SK-N-SH treated with all-trans-retinoic acid at 6 μM for 48 hours (cell line): Measurements from ENCODE around the gene AKAP8L.

ENCODE experiments used
- ATAC-seq: fragments of 200-7000 bp; cut with Tn5 transposase; 3 replicates; pipeline ENCODE4 v1.9.1; 2020; ENCODE audit warnings: mild to moderate bottlenecking, moderate library complexity
- ARNTL ChIP-seq: fragments of 450-650 bp; formaldehyde crosslinking; IDR thresholded peaks from 2 replicates; pipeline ENCODE4 v1.5.0; 2020; ENCODE audit warnings: low read depth, mild to moderate bottlenecking, moderate library complexity, borderline replicate concordance
- BACH2 ChIP-seq: fragments of 250-450 bp; sonication (Bioruptor Pico); IDR thresholded peaks from 2 replicates; pipeline ENCODE4 v1.9.0; 2021; ENCODE audit warnings: mild to moderate bottlenecking, borderline replicate concordance
- CREB5 ChIP-seq: fragments of 250-450 bp; sonication (Bioruptor Pico); IDR thresholded peaks from 2 replicates; pipeline ENCODE4 v1.5.1; 2020; ENCODE audit warnings: low read depth, mild to moderate bottlenecking, moderate library complexity
- CSDC2 ChIP-seq: fragments of 250-450 bp; sonication (Bioruptor Pico); IDR thresholded peaks from 2 replicates; pipeline ENCODE4 v1.5.0; 2020; ENCODE audit warnings: mild to moderate bottlenecking, moderate library complexity
- CSRNP3 ChIP-seq: fragments of 250-450 bp; sonication (Bioruptor Pico); IDR thresholded peaks from 2 replicates; pipeline ENCODE4 v1.5.1; 2021; ENCODE audit warnings: mild to moderate bottlenecking, moderate library complexity
- ESRRG ChIP-seq: fragments of 250-450 bp; sonication (Bioruptor Pico); IDR thresholded peaks from 2 replicates; pipeline ENCODE4 v1.6.1; 2021; ENCODE audit warnings: mild to moderate bottlenecking
- GLIS3 ChIP-seq: fragments of 250-450 bp; sonication (Bioruptor Pico); IDR thresholded peaks from 2 replicates; pipeline ENCODE4 v1.5.0; 2020; ENCODE audit warnings: mild to moderate bottlenecking, moderate library complexity
- OSR1 ChIP-seq: fragments of 250-450 bp; sonication (Bioruptor Pico); IDR thresholded peaks from 2 replicates; pipeline ENCODE4 v1.8.0; 2022; ENCODE audit warnings: moderate library complexity, mild to moderate bottlenecking, inconsistent platforms
- PATZ1 ChIP-seq: fragments of 250-450 bp; sonication (Bioruptor Pico); IDR thresholded peaks from 2 replicates; pipeline ENCODE4 v1.8.0; 2020; ENCODE audit warnings: mild to moderate bottlenecking, moderate library complexity, borderline replicate concordance
- POU6F1 ChIP-seq: fragments of 250-450 bp; sonication (Bioruptor Pico); IDR thresholded peaks from 2 replicates; pipeline ENCODE4 v1.8.0; 2021; ENCODE audit warnings: low read depth, mild to moderate bottlenecking, moderate library complexity, borderline replicate concordance
- PPARA ChIP-seq: fragments of 250-450 bp; sonication (Bioruptor Pico); IDR thresholded peaks from 2 replicates; pipeline ENCODE4 v1.5.0; 2020; ENCODE audit warnings: mild to moderate bottlenecking, borderline replicate concordance
- RARB ChIP-seq: fragments of 250-450 bp; sonication (Bioruptor Pico); IDR thresholded peaks from 2 replicates; pipeline ENCODE4 v1.8.0; 2021; ENCODE audit warnings: mild to moderate bottlenecking, moderate library complexity
- SNAI2 ChIP-seq: fragments of 250-450 bp; sonication (Bioruptor Pico); IDR thresholded peaks from 2 replicates; pipeline ENCODE4 v1.5.0; 2020; ENCODE audit warnings: mild to moderate bottlenecking, moderate library complexity
- TCF4 ChIP-seq: fragments of 250-450 bp; sonication (Bioruptor Pico); IDR thresholded peaks from 2 replicates; pipeline ENCODE4 v1.8.0; 2021; ENCODE audit warnings: mild to moderate bottlenecking, moderate library complexity, borderline replicate concordance
- TOX ChIP-seq: fragments of 250-450 bp; sonication (Bioruptor Pico); IDR thresholded peaks from 2 replicates; pipeline ENCODE4 v1.8.0; 2021; ENCODE audit warnings: mild to moderate bottlenecking, moderate library complexity, borderline replicate concordance
- TSHZ2 ChIP-seq: fragments of 250-450 bp; sonication (Bioruptor Pico); IDR thresholded peaks from 2 replicates; pipeline ENCODE4 v1.5.0; 2020; ENCODE audit warnings: mild to moderate bottlenecking, moderate library complexity
- ZFP3 ChIP-seq: fragments of 250-450 bp; sonication (Bioruptor Pico); IDR thresholded peaks from 2 replicates; pipeline ENCODE4 v1.5.0; 2020; ENCODE audit warnings: mild to moderate bottlenecking, moderate library complexity
- ZNF565 ChIP-seq: fragments of 450-650 bp; formaldehyde crosslinking; conservative IDR thresholded peaks from 2 replicates; pipeline ENCODE4 v1.5.0; 2020; ENCODE audit warnings: low read depth, mild to moderate bottlenecking, moderate library complexity
- ZNF70 ChIP-seq: fragments of 450-650 bp; formaldehyde crosslinking; IDR thresholded peaks from 2 replicates; pipeline ENCODE4 v1.5.0; 2020; ENCODE audit warnings: mild to moderate bottlenecking, moderate library complexity
- ZNF8 ChIP-seq: fragments of 450-650 bp; formaldehyde crosslinking; IDR thresholded peaks from 2 replicates; pipeline ENCODE4 v1.5.0; 2020; ENCODE audit warnings: mild to moderate bottlenecking, moderate library complexity

The AKAP8L gene

GRCh38 chr19:15424692-15425272 lies 6.0 kb upstream of the AKAP8L start:
- no peak for ATAC-seq
- TF ChIP-seq CSRNP3 (CRISPR knock-in tag), result no peak
- no peak for TF ChIP-seq CSDC2 (CRISPR knock-in tag)
- TF ChIP-seq RARB (CRISPR knock-in tag), result no peak
- TF ChIP-seq CREB5 (CRISPR knock-in tag), result no peak
- no peak for TF ChIP-seq ZNF8 (CRISPR knock-in tag)
- no peak for TF ChIP-seq SNAI2
- no peak for TF ChIP-seq ZNF565 (CRISPR knock-in tag)
- no peak for TF ChIP-seq GLIS3 (CRISPR knock-in tag)
- no peak for TF ChIP-seq TOX
- TF ChIP-seq TSHZ2 (CRISPR knock-in tag), result no peak

- no peak for ATAC-seq
- TF ChIP-seq SNAI2 (no peak), TOX (no peak), ZNF565 (CRISPR knock-in tag) (no peak), CSRNP3 (CRISPR knock-in tag) (no peak), ZNF8 (CRISPR knock-in tag) (no peak), TSHZ2 (CRISPR knock-in tag) (no peak), OSR1 (CRISPR knock-in tag) (no peak), CREB5 (CRISPR knock-in tag) (no peak), ARNTL (CRISPR knock-in tag) (no peak), ESRRG (CRISPR knock-in tag) (no peak), CSDC2 (CRISPR knock-in tag) (no peak), BACH2 (no peak), PATZ1 (no peak), POU6F1 (no peak), TCF4 (no peak), ZFP3 (no peak), PPARA (no peak), ZNF70 (no peak)
Observed at GRCh38 chr19:15424121-15424520, 5.3 kb upstream of the AKAP8L start.
